K562 (cell line): ENCODE data around the gene TCEAL9. TPM values are rescaled to one million over a fixed set of nuclear protein-coding genes. Genes with fewer than 3 reads are reported as not detected.

Source experiments
- ARID4B ChIP-seq: sonication (generic); formaldehyde crosslinking; IDR thresholded peaks from 2 replicates; pipeline ENCODE4 v1.8.0; 2022; ENCODE audit warnings: mild to moderate bottlenecking, missing genetic modification reagents
- ERF ChIP-seq: fragments of 450-650 bp; formaldehyde crosslinking; IDR thresholded peaks from 2 replicates; pipeline ENCODE4 v1.4.0; 2020; ENCODE audit warnings: mild to moderate bottlenecking, mixed read lengths
- MCM5 ChIP-seq: fragments of 450-650 bp; IDR thresholded peaks from 2 replicates; pipeline ENCODE4 v1.6.1; 2016; ENCODE audit warnings: low read depth
- NCOA6 ChIP-seq: fragments of 450-650 bp; IDR thresholded peaks from 2 replicates; pipeline ENCODE4 v1.6.1; 2017; ENCODE audit warnings: mild to moderate bottlenecking
- RHOXF2B ChIP-seq: fragments of 250-450 bp; sonication (Bioruptor Pico); conservative IDR thresholded peaks from 2 replicates; pipeline ENCODE4 v1.5.1; 2021
- TEAD1 ChIP-seq, 2 experiments: fragments of 450-650 bp in 1 of 2; sonication (generic) in 1 of 2; formaldehyde crosslinking; IDR thresholded peaks; 2 replicates each; pipeline versions ENCODE4 v1.4.0 to v1.8.0; 2020 to 2022; ENCODE audit warnings: mild to moderate bottlenecking in 2 of 2, missing genetic modification reagents in 1 of 2
- TRIM25 ChIP-seq: fragments of 450-650 bp; IDR thresholded peaks from 2 replicates; pipeline ENCODE4 v1.7.0; 2016; ENCODE audit warnings: borderline replicate concordance
- polyA plus RNA-seq, 8 experiments: library from polyadenylated mRNA; depleted of rRNA in 4 of 8; stranded (reverse) in 5 of 8; unstranded in 3 of 8; fragments of >200 nt; fragmentation: Nextera tagmentation in 2 of 8; fragmentation: Illumina TruSeq in 1 of 8; extraction: Ambion mirVana in 2 of 8; extraction: Trizol in 1 of 8; gene quantifications; 2 replicates each; pipeline versions ENCODE4 v1.2.1 to v1.2.3, GENCODE V29; 2011 to 2014; ENCODE audit warnings: inconsistent platforms in 1 of 8, missing spikeins in 1 of 8
- total RNA-seq, 7 experiments: library from RNA; depleted of rRNA in 6 of 7; stranded (reverse); fragments of >200 nt in 6 of 7; fragmentation: Illumina TruSeq in 2 of 7; extraction: Trizol in 2 of 7; gene quantifications; 2 replicates each; pipeline versions ENCODE4 v1.2.1 to v1.2.3, GENCODE V29; 2011 to 2021; ENCODE audit warnings: low replicate concordance in 1 of 7

TCEAL9 gene
- total and polyA plus RNA-seq, 9 of the 15 experiments (the other 6 are each of a cell fraction or from before 2014, with no cell fraction given): 16.2 to 106 (median 69.6) TPM

- no peak for TF ChIP-seq ARID4B
- TF ChIP-seq TRIM25: no peak
- TF ChIP-seq TEAD1 (CRISPR knock-in tag; IDR thresholded peaks at IDR 0.05): no peak
- no peak for TF ChIP-seq MCM5
- no peak for TF ChIP-seq NCOA6
- no peak for TF ChIP-seq RHOXF2B (CRISPR knock-in tag)
- TF ChIP-seq ERF: no peak
- TF ChIP-seq, all 486 proteins: peak for 0
These were observed 17.3 kb downstream of the TCEAL9 start (continued) for GRCh38 chrX:103373581-103373980.
